A549 treated with Hydrocortisone at 1 μM for 4 hours (cell line): ENCODE results near the gene LIPK. TPM values are rescaled to one million over a fixed set of nuclear protein-coding genes. Genes with fewer than 3 reads are reported as not detected.

Experiments
- total RNA-seq: library from RNA; stranded (reverse); fragments of 200-300 nt; extraction: Qiagen RNA extraction; gene quantifications from 5 replicates; pipeline ENCODE4 v1.2.3, GENCODE V29; 2022

Gene LIPK, protein sequence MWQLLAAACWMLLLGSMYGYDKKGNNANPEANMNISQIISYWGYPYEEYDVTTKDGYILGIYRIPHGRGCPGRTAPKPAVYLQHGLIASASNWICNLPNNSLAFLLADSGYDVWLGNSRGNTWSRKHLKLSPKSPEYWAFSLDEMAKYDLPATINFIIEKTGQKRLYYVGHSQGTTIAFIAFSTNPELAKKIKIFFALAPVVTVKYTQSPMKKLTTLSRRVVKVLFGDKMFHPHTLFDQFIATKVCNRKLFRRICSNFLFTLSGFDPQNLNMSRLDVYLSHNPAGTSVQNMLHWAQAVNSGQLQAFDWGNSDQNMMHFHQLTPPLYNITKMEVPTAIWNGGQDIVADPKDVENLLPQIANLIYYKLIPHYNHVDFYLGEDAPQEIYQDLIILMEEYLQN
- total RNA-seq = not detected in 5 replicates

DNA sequence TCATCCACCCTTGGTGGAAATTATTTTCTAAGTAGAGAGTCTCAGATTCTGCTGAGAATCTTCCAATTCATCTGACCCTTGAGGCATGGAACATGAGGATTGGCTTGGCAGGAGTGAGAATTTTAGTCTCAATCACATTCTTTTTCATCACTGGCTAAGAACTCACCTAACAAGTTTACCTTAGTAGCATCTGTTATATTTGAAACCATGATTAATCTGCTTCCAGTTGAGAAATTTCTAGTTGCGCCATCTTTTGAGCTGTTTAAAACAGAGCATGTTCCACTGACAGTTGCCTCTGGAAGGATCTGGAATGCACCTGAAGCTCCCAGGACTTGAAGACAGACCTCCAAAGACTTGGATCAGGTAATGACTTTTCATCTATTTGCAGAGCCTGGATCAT, at the start of gene LIPK:
Gene LIPK, plus strand, starts transcription at position 292 of the 400 bp plus-strand sequence. CDS start 18,295 bp downstream, outside the sequence.

GRCh38 chr10:88664142-88664541, 41.9 kb upstream of the LIPK start, which contains the start of gene LIPF:
Gene LIPF (plus strand): TSS chr10:88664442. CDS start chr10:88667298, 2,856 bp downstream.

DNA sequence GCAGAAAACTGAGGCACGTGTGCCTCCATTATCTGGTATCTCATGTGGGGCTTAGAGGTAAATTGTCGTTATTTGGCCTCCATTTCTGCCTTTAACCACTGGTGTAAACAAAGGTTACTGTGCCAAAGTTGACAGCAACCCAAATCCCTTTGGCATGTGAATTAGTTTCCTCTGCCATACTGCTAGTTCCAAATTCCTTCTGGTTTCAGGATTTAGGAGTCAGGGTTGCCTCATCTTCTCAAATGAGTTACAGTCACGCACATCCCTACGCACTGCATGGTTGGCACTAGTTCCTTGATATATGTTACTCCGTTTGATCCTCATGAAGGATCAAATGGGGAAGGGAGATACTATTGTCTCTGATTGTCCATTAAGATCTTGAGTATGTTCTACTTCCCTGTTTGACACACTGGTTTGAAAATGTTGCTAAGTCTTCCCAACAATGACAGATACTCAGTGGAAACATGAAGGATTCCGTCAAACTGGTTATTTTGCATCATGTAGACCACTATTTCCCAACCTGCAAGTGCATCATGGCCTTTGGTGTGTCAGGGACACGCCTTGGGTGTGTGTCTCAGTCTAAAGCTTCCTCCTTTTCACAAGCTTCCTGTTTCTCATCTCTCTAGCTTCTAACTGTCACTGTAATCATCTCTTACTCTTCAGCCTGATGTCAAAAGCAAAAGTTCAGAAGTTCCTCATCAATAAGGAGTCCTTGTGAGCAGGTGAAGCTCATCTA, 53.5 kb downstream of the LIPK start, which contains the start of gene LIPN:
Gene LIPN, plus strand, starts transcription at position 655 of the 736 bp plus-strand sequence. CDS start 1,386 bp downstream, outside the sequence.

Other genes with a start within 250 kb of the LIPK start
- gene RNLS, start 122.9 kb upstream of the LIPK start, total RNA-seq = 7.7 to 9.8 TPM (median 9.1 TPM) in 5 replicates
- gene LIPJ, start 119.5 kb upstream of the LIPK start, total RNA-seq = not detected in 5 replicates
- gene LIPF, start 41.8 kb upstream of the LIPK start, total RNA-seq = 0.06 TPM in 1 of 5 replicates, not detected in the others
- not detected in 5 replicates for gene LIPN, start 53.8 kb downstream of the LIPK start, total RNA-seq
- not detected in 5 replicates for gene LIPM, start 96.5 kb downstream of the LIPK start, total RNA-seq
- 0.20 to 0.31 TPM (median 0.30 TPM) in 5 replicates for gene ANKRD22, start 145.6 kb downstream of the LIPK start, total RNA-seq
- 23.9 to 30.0 TPM (median 26.5 TPM) in 5 replicates for gene STAMBPL1, start 174.0 kb downstream of the LIPK start, total RNA-seq
- gene ACTA2, start 246.5 kb downstream of the LIPK start, total RNA-seq = 17.1 to 19.5 TPM (median 19.1 TPM) in 5 replicates